Measurements from ENCODE around the gene PAK5.

DNA sequence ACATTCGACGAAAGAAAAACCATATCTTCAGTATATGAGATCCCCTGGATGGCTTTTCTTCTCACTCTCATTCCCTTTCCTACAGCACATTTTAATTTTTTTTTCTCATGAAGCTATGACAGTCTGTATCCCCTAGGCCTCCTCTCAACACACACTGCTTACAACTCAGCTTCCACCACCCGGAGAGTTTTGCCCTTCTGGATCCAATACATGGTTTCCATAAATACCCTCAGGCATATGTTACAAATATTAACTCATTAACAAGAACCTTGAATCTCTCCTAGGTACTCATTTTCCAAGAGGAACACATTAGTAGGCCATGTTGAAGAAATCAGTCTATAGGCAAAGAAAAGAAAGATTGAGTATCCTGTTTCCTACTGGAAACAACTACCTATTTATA, 44.0 kb downstream of the PAK5 start:
- TF ChIP-seq EZH2 (IDR thresholded peaks at IDR 0.05; ENCODE audit: insufficient read depth, poor library complexity, severe bottlenecking) (no peak), EZH2phosphoT487 (IDR thresholded peaks at IDR 0.05; ENCODE audit: insufficient read depth, low read depth) (no peak)

Data from GM23248 (cell line).